HCT116 (cell line): ENCODE data around the gene PCDH1. TPM values are rescaled to one million over a fixed set of nuclear protein-coding genes. Genes with fewer than 3 reads are reported as not detected.

ENCODE experiments used
- ATAC-seq: fragments of 200-7000 bp; cut with Tn5 transposase; 2 replicates; pipeline ENCODE4 v1.9.1; 2020; ENCODE audit warnings: mild to moderate bottlenecking, moderate library complexity
- BruUV-seq: library from RNA; stranded (reverse); fragments of 400-500 nt; replicated peaks from 2 replicates; lab custom pipeline; 2021; lab: Mats Ljungman, UMichigan
- CTCF ChIA-PET: fragments of 300-600 bp; sonication (Branson Sonifier 250); formaldehyde crosslinking; loops from one replicate; lab custom pipeline; 2021; ENCODE audit warnings: antibody characterized with exemption; lab: Charles Lee
- POLR2A ChIA-PET: fragments of 300-600, 350-600 bp; sonication (Branson Sonifier 250); formaldehyde crosslinking; loops from one replicate; lab custom pipeline; 2021; ENCODE audit warnings: antibody characterized with exemption; lab: Charles Lee
- RAD21 ChIA-PET, 2 experiments: fragments of 300-600 bp; sonication (Branson Sonifier 250); formaldehyde crosslinking; loops; one replicate each; lab custom pipeline; 2023; ENCODE audit warnings: low total read pairs in 2 of 2; ENCODE audit not compliant: uncharacterized antibody in 2 of 2, unreplicated experiment in 2 of 2, low non-redundant PET in 1 of 2; lab: Charles Lee
- DNase-seq: peaks from one replicate; pipeline ENCODE4 v3.0.0-alpha.2; 2010; ENCODE audit warnings: low read depth, low spot score
- H2AFZ ChIP-seq: fragments of 200-600 bp; shearing (Covaris generic), sonication (generic); 2 replicates; pipeline ENCODE4 v1.6.1; 2017; ENCODE audit warnings: low read depth, mixed run types, mixed read lengths, antibody characterized with exemption, low read length; ENCODE audit not compliant: poor library complexity, severe bottlenecking
- H3K27ac ChIP-seq: 2 replicates; pipeline ENCODE4 v1.5.1; 2012; ENCODE audit warnings: low read depth, low read length
- H3K27me3 ChIP-seq: fragments of 200-600 bp; sonication (generic); 2 replicates; pipeline ENCODE4 v1.6.1; 2016; ENCODE audit warnings: mixed run types, low read length, mixed read lengths; ENCODE audit not compliant: insufficient read depth
- H3K36me3 ChIP-seq, 2 experiments: fragments of 200-500 bp in 1 of 2; fragments of 200-600 bp in 1 of 2; sonication (Bioruptor generic) in 1 of 2; sonication (generic) in 1 of 2; 2 replicates each; pipeline versions ENCODE4 v1.5.1 to v1.6.1; 2014 to 2016; ENCODE audit warnings: low read length in 2 of 2, inconsistent platforms in 1 of 2, mixed read lengths in 1 of 2, mixed run types in 1 of 2; ENCODE audit not compliant: insufficient read depth in 2 of 2, control insufficient read depth in 1 of 2
- H3K4me1 ChIP-seq, 2 experiments: fragments of 200-600 bp in 1 of 2; sonication (generic) in 1 of 2; 2 replicates each; pipeline versions ENCODE4 v1.5.1 to v1.6.1; 2012 to 2017; ENCODE audit warnings: low read length in 2 of 2, inconsistent platforms in 1 of 2, mild to moderate bottlenecking in 1 of 2, mixed read lengths in 1 of 2, mixed run types in 1 of 2, moderate library complexity in 1 of 2; ENCODE audit not compliant: insufficient read depth in 2 of 2, control insufficient read depth in 1 of 2
- H3K4me2 ChIP-seq: fragments of 200-600 bp; sonication (generic); 2 replicates; pipeline ENCODE4 v1.6.1; 2017; ENCODE audit warnings: mixed run types, low read length, mixed read lengths
- H3K4me3 ChIP-seq, 2 experiments: fragments of 200-600 bp in 1 of 2; sonication (generic) in 1 of 2; replicated peaks in 1 of 2; 2 replicates each; pipeline ENCODE4 v1.5.1; 2011 to 2016; ENCODE audit warnings: low read length in 2 of 2, control low read depth in 1 of 2, low read depth in 1 of 2, mild to moderate bottlenecking in 1 of 2, mixed read lengths in 1 of 2, mixed run types in 1 of 2
- H3K79me2 ChIP-seq: fragments of 200-600 bp; sonication (generic); 2 replicates; pipeline ENCODE4 v1.6.1; 2017; ENCODE audit warnings: mild to moderate bottlenecking, mixed run types, low read length, moderate library complexity, mixed read lengths; ENCODE audit not compliant: insufficient read depth
- H3K9ac ChIP-seq: fragments of 200-600 bp; sonication (generic); 2 replicates; pipeline ENCODE4 v1.6.1; 2016; ENCODE audit warnings: low read length, mixed read lengths
- H3K9me2 ChIP-seq: fragments of 200-600 bp; sonication (generic), shearing (Covaris generic); 2 replicates; pipeline ENCODE4 v1.6.1; 2017; ENCODE audit warnings: mixed run types, mild to moderate bottlenecking, moderate library complexity; ENCODE audit not compliant: insufficient read depth
- H3K9me3 ChIP-seq, 2 experiments: fragments of 200-500 bp in 1 of 2; fragments of 200-600 bp in 1 of 2; sonication (Bioruptor generic) in 1 of 2; sonication (generic) in 1 of 2; 2 replicates each; pipeline ENCODE4 v1.6.1; 2014 to 2017; ENCODE audit warnings: low read length in 2 of 2, mixed read lengths in 2 of 2, inconsistent platforms in 1 of 2, low read depth in 1 of 2, mild to moderate bottlenecking in 1 of 2, mixed run types in 1 of 2, moderate library complexity in 1 of 2; ENCODE audit not compliant: control insufficient read depth in 1 of 2, insufficient read depth in 1 of 2
- H4K20me1 ChIP-seq: fragments of 200-600 bp; sonication (generic), shearing (Covaris generic); 2 replicates; pipeline ENCODE4 v1.6.1; 2017; ENCODE audit warnings: mixed run types, mild to moderate bottlenecking, moderate library complexity; ENCODE audit not compliant: insufficient read depth
- CEBPB ChIP-seq: IDR thresholded peaks from 2 replicates; pipeline ENCODE4 v1.6.1; 2012; ENCODE audit warnings: low read depth
- ELF1 ChIP-seq: IDR thresholded peaks from 2 replicates; pipeline ENCODE4 v1.6.1; 2012; ENCODE audit warnings: low read depth, borderline replicate concordance
- EZH2 ChIP-seq: fragments of 200-600 bp; sonication (generic); IDR thresholded peaks from 2 replicates; pipeline ENCODE4 v1.6.1; 2017; ENCODE audit warnings: antibody characterized with exemption, mixed run types
- EZH2phosphoT487 ChIP-seq: fragments of 200-600 bp; IDR thresholded peaks from 2 replicates; pipeline ENCODE4 v1.6.1; 2018; ENCODE audit warnings: antibody characterized with exemption, borderline replicate concordance
- FOSL1 ChIP-seq: IDR thresholded peaks from 2 replicates; pipeline ENCODE4 v1.6.1; 2012; ENCODE audit warnings: low read depth
- POLR2A ChIP-seq: IDR thresholded peaks from 2 replicates; pipeline ENCODE4 v1.7.0; 2011; ENCODE audit warnings: borderline replicate concordance; ENCODE audit not compliant: insufficient read depth, insufficient read length; ENCODE audit errors: extremely low read depth
- RAD21 ChIP-seq: IDR thresholded peaks from 2 replicates; pipeline ENCODE4 v1.6.1; 2012; ENCODE audit warnings: low read depth, mild to moderate bottlenecking
- SIN3A ChIP-seq: IDR thresholded peaks from 2 replicates; pipeline ENCODE4 v1.6.1; 2012; ENCODE audit warnings: low read depth
- SP1 ChIP-seq: IDR thresholded peaks from 2 replicates; pipeline ENCODE4 v1.6.1; 2012; ENCODE audit warnings: low read depth
- SRF ChIP-seq: IDR thresholded peaks from 2 replicates; pipeline ENCODE4 v1.6.1; 2012; ENCODE audit warnings: low read depth
- TCF7L2 ChIP-seq: IDR thresholded peaks from 2 replicates; pipeline ENCODE4 v1.7.0; 2011; ENCODE audit warnings: borderline replicate concordance, inconsistent platforms; ENCODE audit not compliant: insufficient read depth, insufficient read length; ENCODE audit errors: extremely low read depth
- intact Hi-C: fragments of 100-400 bp; cut with micrococcal nuclease; formaldehyde crosslinking; loops from 2 replicates; pipeline ENCODE4 v1.10.0; 2022
- total RNA-seq: library from RNA; stranded (reverse); gene quantifications from one replicate; pipeline ENCODE4 v1.2.1, GENCODE V29; 2021; ENCODE audit not compliant: unreplicated experiment
- TF ChIP-seq, protein P1 (sequence below), 3 experiments: fragments of 200-600 bp in 1 of 3; sonication (generic) in 1 of 3; IDR thresholded peaks in 2 of 3; conservative IDR thresholded peaks in 1 of 3; 2 replicates each; pipeline ENCODE4 v1.5.1; 2012 to 2017; ENCODE audit warnings: low read depth in 2 of 3, low read length in 2 of 3, antibody characterized with exemption in 1 of 3, borderline replicate concordance in 1 of 3, control low read depth in 1 of 3, mild to moderate bottlenecking in 1 of 3, mixed read lengths in 1 of 3, mixed run types in 1 of 3, moderate library complexity in 1 of 3; ENCODE audit not compliant: insufficient read depth in 1 of 3
- TF ChIP-seq, protein P2 (sequence below): IDR thresholded peaks from 2 replicates; pipeline ENCODE4 v1.6.1; 2012
- TF ChIP-seq, protein P3 (sequence below): IDR thresholded peaks from 2 replicates; pipeline ENCODE4 v1.6.1; 2012
- TF ChIP-seq, protein P4 (sequence below): IDR thresholded peaks from 2 replicates; pipeline ENCODE4 v1.6.1; 2011; ENCODE audit warnings: mild to moderate bottlenecking, low read length, moderate library complexity; ENCODE audit not compliant: insufficient replicate concordance; ENCODE audit errors: extremely low read depth

Gene PCDH1
- total RNA-seq, 1 experiment from 2014 or later = 24.2 TPM

DNA sequence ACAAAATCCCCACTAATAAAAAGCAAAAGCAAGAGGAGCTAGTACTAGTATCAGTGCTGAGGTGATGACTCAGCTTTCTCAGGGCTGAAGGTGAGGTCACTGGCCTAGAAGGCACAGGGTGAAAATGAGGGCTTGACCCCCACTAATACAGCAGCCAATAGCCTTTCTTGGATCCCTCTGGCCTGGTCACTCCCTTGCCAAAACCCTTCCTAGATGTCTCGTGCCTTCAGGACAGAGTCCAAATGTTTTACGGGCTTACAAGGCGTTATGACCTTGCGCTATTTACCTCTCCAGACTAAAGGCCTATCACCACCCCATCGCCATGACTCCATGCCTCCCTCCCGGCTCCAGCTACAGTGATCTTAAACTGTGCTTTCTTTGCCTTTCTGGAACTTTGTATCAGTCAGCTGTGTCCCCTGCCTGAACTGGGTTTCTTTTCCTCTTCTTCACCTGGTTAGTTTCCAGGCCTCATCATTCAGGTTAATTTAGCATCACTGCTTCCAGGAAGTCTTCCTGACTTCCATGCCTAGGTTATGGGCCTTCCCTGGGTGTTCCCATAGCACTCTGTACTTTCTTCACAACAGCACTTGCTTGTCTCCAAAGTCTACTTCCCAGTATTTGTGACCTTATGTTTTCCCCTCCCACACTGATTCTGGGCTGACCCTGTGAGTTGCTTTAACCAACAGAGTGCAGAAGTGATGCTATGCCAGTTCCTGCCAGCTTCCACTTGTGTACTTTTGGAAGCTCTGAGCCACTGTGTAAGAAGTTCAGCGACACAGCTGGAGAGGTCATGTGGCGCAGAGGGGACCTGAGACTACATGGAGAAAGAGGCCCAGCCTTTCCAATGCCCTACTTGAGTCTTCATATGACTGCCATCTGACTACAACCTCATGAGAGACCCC is 41.3 kb upstream of the PCDH1 start:
- Histone ChIP-seq H3K4me1 (peaks cover 3 to 20% of the 10 kb centered on the region in 2 experiments; a peak in 3 of 4 replicates), H3K36me3 (no peaks in the 10 kb centered on the region), H3K27me3 (no peaks in the 10 kb centered on the region), H2AFZ (no peak overlapping the region), H3K4me2 (no peak overlapping the region), H3K4me3 (no peak overlapping the region), H3K9ac (no peak overlapping the region), H3K9me3 (no peaks in the 10 kb centered on the region), H3K27ac (no peak overlapping the region), H4K20me1 (no peaks in the 10 kb centered on the region), H3K9me2 (no peaks in the 10 kb centered on the region), H3K79me2 (peaks cover 10% of the 10 kb centered on the region)
- CTCF ChIA-PET = no interaction called here
- POLR2A ChIA-PET = interaction anchor here (1.2 kb wide), 1 partner anchor 12 kb away, joined by 3 read pairs; no protein-coding TSS in a partner anchor
- no TSS peak for BruUV-seq
- RAD21 ChIA-PET = interaction anchor here in 1 of 2 experiments (0.6 kb wide), 1 partner anchor 32 kb away, joined by 4 read pairs; no protein-coding TSS in a partner anchor
- DNase-seq (no peak), ATAC-seq (no peak)
- intact Hi-C loops = no loop called here
- TF ChIP-seq, protein P1, sequence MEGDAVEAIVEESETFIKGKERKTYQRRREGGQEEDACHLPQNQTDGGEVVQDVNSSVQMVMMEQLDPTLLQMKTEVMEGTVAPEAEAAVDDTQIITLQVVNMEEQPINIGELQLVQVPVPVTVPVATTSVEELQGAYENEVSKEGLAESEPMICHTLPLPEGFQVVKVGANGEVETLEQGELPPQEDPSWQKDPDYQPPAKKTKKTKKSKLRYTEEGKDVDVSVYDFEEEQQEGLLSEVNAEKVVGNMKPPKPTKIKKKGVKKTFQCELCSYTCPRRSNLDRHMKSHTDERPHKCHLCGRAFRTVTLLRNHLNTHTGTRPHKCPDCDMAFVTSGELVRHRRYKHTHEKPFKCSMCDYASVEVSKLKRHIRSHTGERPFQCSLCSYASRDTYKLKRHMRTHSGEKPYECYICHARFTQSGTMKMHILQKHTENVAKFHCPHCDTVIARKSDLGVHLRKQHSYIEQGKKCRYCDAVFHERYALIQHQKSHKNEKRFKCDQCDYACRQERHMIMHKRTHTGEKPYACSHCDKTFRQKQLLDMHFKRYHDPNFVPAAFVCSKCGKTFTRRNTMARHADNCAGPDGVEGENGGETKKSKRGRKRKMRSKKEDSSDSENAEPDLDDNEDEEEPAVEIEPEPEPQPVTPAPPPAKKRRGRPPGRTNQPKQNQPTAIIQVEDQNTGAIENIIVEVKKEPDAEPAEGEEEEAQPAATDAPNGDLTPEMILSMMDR (IDR thresholded peaks at IDR 0.05 in 2 of 3, conservative IDR thresholded peaks at IDR 0.05 in 1 of 3; ENCODE audit: borderline replicate concordance in 1 of 3, insufficient read depth in 1 of 3, low read depth in 2 of 3, low read length in 2 of 3) = no peak
- TF ChIP-seq RAD21 = no peak
- TF ChIP-seq EZH2phosphoT487 = no peak
- no peak for TF ChIP-seq SP1
- TF ChIP-seq CEBPB = no peak
- TF ChIP-seq, protein P2, sequence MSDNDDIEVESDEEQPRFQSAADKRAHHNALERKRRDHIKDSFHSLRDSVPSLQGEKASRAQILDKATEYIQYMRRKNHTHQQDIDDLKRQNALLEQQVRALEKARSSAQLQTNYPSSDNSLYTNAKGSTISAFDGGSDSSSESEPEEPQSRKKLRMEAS = no peak
- TF ChIP-seq POLR2A = no peak
- no peak for TF ChIP-seq EZH2
- no peak for TF ChIP-seq TCF7L2
- TF ChIP-seq SIN3A = no peak
- TF ChIP-seq, protein P3, sequence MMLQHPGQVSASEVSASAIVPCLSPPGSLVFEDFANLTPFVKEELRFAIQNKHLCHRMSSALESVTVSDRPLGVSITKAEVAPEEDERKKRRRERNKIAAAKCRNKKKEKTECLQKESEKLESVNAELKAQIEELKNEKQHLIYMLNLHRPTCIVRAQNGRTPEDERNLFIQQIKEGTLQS = no peak
- no peak for TF ChIP-seq FOSL1
- no peak for TF ChIP-seq ELF1
- no peak for TF ChIP-seq SRF
- TF ChIP-seq, protein P4, sequence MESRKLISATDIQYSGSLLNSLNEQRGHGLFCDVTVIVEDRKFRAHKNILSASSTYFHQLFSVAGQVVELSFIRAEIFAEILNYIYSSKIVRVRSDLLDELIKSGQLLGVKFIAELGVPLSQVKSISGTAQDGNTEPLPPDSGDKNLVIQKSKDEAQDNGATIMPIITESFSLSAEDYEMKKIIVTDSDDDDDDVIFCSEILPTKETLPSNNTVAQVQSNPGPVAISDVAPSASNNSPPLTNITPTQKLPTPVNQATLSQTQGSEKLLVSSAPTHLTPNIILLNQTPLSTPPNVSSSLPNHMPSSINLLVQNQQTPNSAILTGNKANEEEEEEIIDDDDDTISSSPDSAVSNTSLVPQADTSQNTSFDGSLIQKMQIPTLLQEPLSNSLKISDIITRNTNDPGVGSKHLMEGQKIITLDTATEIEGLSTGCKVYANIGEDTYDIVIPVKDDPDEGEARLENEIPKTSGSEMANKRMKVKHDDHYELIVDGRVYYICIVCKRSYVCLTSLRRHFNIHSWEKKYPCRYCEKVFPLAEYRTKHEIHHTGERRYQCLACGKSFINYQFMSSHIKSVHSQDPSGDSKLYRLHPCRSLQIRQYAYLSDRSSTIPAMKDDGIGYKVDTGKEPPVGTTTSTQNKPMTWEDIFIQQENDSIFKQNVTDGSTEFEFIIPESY = no peak
